Osteocyte (in vitro differentiated cells): ENCODE data around the gene ACCSL. TPM values are rescaled to one million over a fixed set of nuclear protein-coding genes. Genes with fewer than 3 reads are reported as not detected.
A peak's percentile ranks its signal among the peaks of the same experiment; 100 is the strongest.

ENCODE experiments used
- DNase-seq: peaks from one replicate; pipeline ENCODE4 v3.0.0; 2021; ENCODE audit warnings: mixed read lengths; ENCODE audit not compliant: unreplicated experiment; ENCODE audit errors: extremely low spot score
- H3K27ac Mint-ChIP-seq: one replicate; pipeline ENCODE4 v1.8.0; 2021; ENCODE audit warnings: mild to moderate bottlenecking, mixed read lengths; ENCODE audit not compliant: unreplicated experiment
- H3K27me3 Mint-ChIP-seq: one replicate; pipeline ENCODE4 v1.8.0; 2021; ENCODE audit warnings: mixed read lengths; ENCODE audit not compliant: unreplicated experiment
- H3K36me3 Mint-ChIP-seq: one replicate; pipeline ENCODE4 v1.8.0; 2021; ENCODE audit warnings: mixed read lengths; ENCODE audit not compliant: unreplicated experiment
- H3K4me1 Mint-ChIP-seq: one replicate; pipeline ENCODE4 v1.8.0; 2021; ENCODE audit warnings: mixed read lengths; ENCODE audit not compliant: unreplicated experiment
- H3K4me3 Mint-ChIP-seq: one replicate; pipeline ENCODE4 v1.8.0; 2021; ENCODE audit warnings: mild to moderate bottlenecking, moderate library complexity, mixed read lengths; ENCODE audit not compliant: unreplicated experiment
- H3K9me3 Mint-ChIP-seq: one replicate; pipeline ENCODE4 v1.8.0; 2021; ENCODE audit warnings: mixed read lengths; ENCODE audit not compliant: unreplicated experiment
- CTCF ChIP-seq: fragments of 200-600 bp; sonication (generic); IDR thresholded peaks from 2 replicates; pipeline ENCODE4 v1.5.0; 2021; ENCODE audit warnings: antibody characterized with exemption, mild to moderate bottlenecking, moderate library complexity
- long read RNA-seq: library from polyadenylated mRNA; unstranded; transcript quantifications from one replicate; pipeline ENCODE4 v2.0.0, GENCODE V29; 2021
- total RNA-seq: library from RNA; stranded (reverse); gene quantifications from 2 replicates; pipeline ENCODE4 v1.2.1, GENCODE V29; 2021

The ACCSL gene
- total RNA-seq: not detected in 2 replicates
- long read RNA-seq: 0 reads

- no peak within 1 kb of the TSS for H3K27ac Mint-ChIP-seq
- peak; percentile 70 for DNase-seq
- H3K9me3 Mint-ChIP-seq: no peaks in the 10 kb centered on the region
- no peak for TF ChIP-seq CTCF
- H3K27me3 Mint-ChIP-seq: peaks cover 27% of the 10 kb centered on the region
- no peak within 1 kb of the TSS for H3K4me3 Mint-ChIP-seq
- H3K4me1 Mint-ChIP-seq: no peaks in the 10 kb centered on the region
- no peaks in the 10 kb centered on the region for H3K36me3 Mint-ChIP-seq
Observed at GRCh38 chr11:44047931-44048431, at the start of gene ACCSL. TSS of gene ACCSL (plus strand) at chr11:44047981. CDS start at chr11:44048037, 56 bp downstream.

DNA sequence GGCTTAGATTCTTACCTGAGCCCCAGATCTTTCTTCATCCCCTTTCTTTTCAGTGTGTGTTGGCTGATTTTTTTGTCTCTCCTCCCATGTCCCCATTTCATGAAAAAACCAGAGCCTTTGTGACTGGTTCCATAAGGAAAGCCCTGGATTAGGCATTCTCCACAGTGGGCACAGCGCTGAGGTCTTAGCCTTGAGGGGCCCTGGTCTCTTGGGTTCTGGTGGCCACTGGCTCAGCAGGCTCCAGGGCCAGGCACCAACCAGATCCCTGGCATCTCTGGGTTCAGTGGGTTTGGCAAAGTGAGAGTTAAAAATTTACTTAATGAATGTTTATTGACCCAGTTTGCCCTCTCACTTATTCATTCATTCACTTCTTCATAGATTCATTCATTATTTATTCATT, 49.5 kb upstream of the ACCSL start:
- Mint-ChIP-seq H3K4me1 (no peaks in the 10 kb centered on the region), H3K27ac (no peak overlapping the region), H3K36me3 (no peaks in the 10 kb centered on the region), H3K9me3 (no peaks in the 10 kb centered on the region), H3K4me3 (no peak overlapping the region), H3K27me3 (peaks cover 26% of the 10 kb centered on the region)
- peak; percentile 40 for DNase-seq
- no peak for TF ChIP-seq CTCF

GRCh38 chr11:44000731-44001130, 47.0 kb upstream of the ACCSL start:
- no peak overlapping the region for H3K4me3 Mint-ChIP-seq
- TF ChIP-seq CTCF: no peak
- no peaks in the 10 kb centered on the region for H3K9me3 Mint-ChIP-seq
- peak; percentile 3 for DNase-seq
- no peak overlapping the region for H3K27ac Mint-ChIP-seq
- H3K36me3 Mint-ChIP-seq: no peaks in the 10 kb centered on the region
- peaks cover 26% of the 10 kb centered on the region for H3K27me3 Mint-ChIP-seq
- H3K4me1 Mint-ChIP-seq: no peaks in the 10 kb centered on the region

- Mint-ChIP-seq H3K36me3 (no peaks in the 10 kb centered on the region), H3K4me1 (no peaks in the 10 kb centered on the region), H3K27ac (no peak overlapping the region), H3K9me3 (no peaks in the 10 kb centered on the region), H3K4me3 (no peak overlapping the region), H3K27me3 (peaks cover 22% of the 10 kb centered on the region)
- DNase-seq: peak; percentile 73
- TF ChIP-seq CTCF: no peak
Observed at GRCh38 chr11:44002191-44003093, 45.3 kb upstream of the ACCSL start.

GRCh38 chr11:44003736-44004451, 43.9 kb upstream of the ACCSL start:
- no peaks in the 10 kb centered on the region for H3K9me3 Mint-ChIP-seq
- H3K27me3 Mint-ChIP-seq: peaks cover 15% of the 10 kb centered on the region
- peak; percentile 72 for DNase-seq
- H3K36me3 Mint-ChIP-seq: no peaks in the 10 kb centered on the region
- no peak overlapping the region for H3K4me3 Mint-ChIP-seq
- no peaks in the 10 kb centered on the region for H3K4me1 Mint-ChIP-seq
- TF ChIP-seq CTCF: no peak
- no peak overlapping the region for H3K27ac Mint-ChIP-seq
